ENCODE data around the gene GLRX3.

- no peak for TF ChIP-seq CTCF (IDR thresholded peaks at IDR 0.05)
- no peak for TF ChIP-seq EP300 (IDR thresholded peaks at IDR 0.05)
- no peak for TF ChIP-seq POLR2A (IDR thresholded peaks at IDR 0.05; ENCODE audit: low read depth)
These were observed 35.0 kb downstream of the GLRX3 start for GRCh38 chr10:130171196-130171595.

Data from esophagus muscularis mucosa (tissue), 4 donors.